ENCODE data around the gene OPCML.

GRCh38 chr11:133492895-133493294 is 39.4 kb downstream of the OPCML start:
- no peak for TF ChIP-seq CTCF (IDR thresholded peaks at IDR 0.05)
- TF ChIP-seq POLR2A (IDR thresholded peaks at IDR 0.05), result no peak
